GM12891 (cell line): ENCODE measurements around the gene MRNIP.

Experiments used
- PAX5 ChIP-seq: IDR thresholded peaks from 2 replicates; pipeline ENCODE4 v1.6.1; 2011; ENCODE audit warnings: low read length, moderate library complexity, mild to moderate bottlenecking; ENCODE audit not compliant: insufficient read depth, severe bottlenecking
- POLR2A ChIP-seq: IDR thresholded peaks from 2 replicates; pipeline ENCODE4 v1.6.1; 2011; ENCODE audit warnings: low read depth, low read length, control low read depth
- POLR2AphosphoS5 ChIP-seq: IDR thresholded peaks from 2 replicates; pipeline ENCODE4 v1.6.1; 2011; ENCODE audit warnings: low read depth, low read length, control low read depth
- SPI1 ChIP-seq: IDR thresholded peaks from 2 replicates; pipeline ENCODE4 v1.6.1; 2011; ENCODE audit warnings: low read depth, low read length, control low read depth
- TAF1 ChIP-seq: IDR thresholded peaks from 2 replicates; pipeline ENCODE4 v1.6.1; 2011; ENCODE audit warnings: low read depth, low read length, control low read depth

- TF ChIP-seq POLR2A (no peak), PAX5 (no peak), POLR2AphosphoS5 (no peak), TAF1 (no peak), SPI1 (no peak)
Measured at GRCh38 chr5:179798144-179798770, 60.4 kb downstream of the MRNIP start.
